Measurements from ENCODE around the gene C2CD2L.

Gene C2CD2L

GRCh38 chr11:119155733-119156492, 48.8 kb downstream of the C2CD2L start:
- DNase-seq (ENCODE audit: low read depth), result no peak
- TF ChIP-seq CTCF (IDR thresholded peaks at IDR 0.05; ENCODE audit: control insufficient read depth, insufficient read depth, low read depth, low read length, missing control alignments), result peak; percentile 12
- H3K4me3 ChIP-seq (ENCODE audit: control insufficient read depth, low read depth, low read length), result no peak overlapping the region

GRCh38 chr11:119156496-119156895, 49.4 kb downstream of the C2CD2L start:
- no peak for DNase-seq (ENCODE audit: low read depth)
- no peak for TF ChIP-seq CTCF (IDR thresholded peaks at IDR 0.05; ENCODE audit: control insufficient read depth, insufficient read depth, low read depth, low read length, missing control alignments)
- no peak overlapping the region for H3K4me3 ChIP-seq (ENCODE audit: control insufficient read depth, low read depth, low read length)

- TF ChIP-seq CTCF (IDR thresholded peaks at IDR 0.05; ENCODE audit: control insufficient read depth, insufficient read depth, low read depth, low read length, missing control alignments), result no peak
- no peak for DNase-seq (ENCODE audit: low read depth)
- no peak overlapping the region for H3K4me3 ChIP-seq (ENCODE audit: control insufficient read depth, low read depth, low read length)
These were observed 49.9 kb downstream of the C2CD2L start for GRCh38 chr11:119157063-119157462.

GRCh38 chr11:119158467-119158866, 51.3 kb downstream of the C2CD2L start:
- DNase-seq (ENCODE audit: low read depth), result no peak
- no peak overlapping the region for H3K4me3 ChIP-seq (ENCODE audit: control insufficient read depth, low read depth, low read length)
- TF ChIP-seq CTCF (IDR thresholded peaks at IDR 0.05; ENCODE audit: control insufficient read depth, insufficient read depth, low read depth, low read length, missing control alignments), result no peak

GRCh38 chr11:119160151-119160550, 53.0 kb downstream of the C2CD2L start:
- TF ChIP-seq CTCF (IDR thresholded peaks at IDR 0.05; ENCODE audit: control insufficient read depth, insufficient read depth, low read depth, low read length, missing control alignments), result no peak
- DNase-seq (ENCODE audit: low read depth), result no peak

GRCh38 chr11:119161871-119162270, 54.7 kb downstream of the C2CD2L start:
- DNase-seq (ENCODE audit: low read depth), result no peak
- H3K4me3 ChIP-seq (ENCODE audit: control insufficient read depth, low read depth, low read length), result no peak overlapping the region
- TF ChIP-seq CTCF (IDR thresholded peaks at IDR 0.05; ENCODE audit: control insufficient read depth, insufficient read depth, low read depth, low read length, missing control alignments), result no peak

More at GRCh38 chr11:119160151-119160550, 53.0 kb downstream of the C2CD2L start:
- no peak overlapping the region for H3K4me3 ChIP-seq (ENCODE audit: control insufficient read depth, low read depth, low read length)
